H1 (cell line): Measurements from ENCODE around the gene ZC3H7B.

Experiments
- EP300 ChIP-seq, 2 experiments: IDR thresholded peaks; 1 replicate in 1 of 2; 2 replicates in 1 of 2; pipeline ENCODE4 v1.6.1; 2011 to 2012; ENCODE audit warnings: low read depth in 2 of 2, low read length in 2 of 2, mild to moderate bottlenecking in 2 of 2, borderline replicate concordance in 1 of 2, inconsistent platforms in 1 of 2, moderate library complexity in 1 of 2
- EZH2 ChIP-seq: fragments of 200-600 bp; sonication (generic); IDR thresholded peaks from 2 replicates; pipeline ENCODE4 v1.7.1; 2012; ENCODE audit warnings: low read depth, mild to moderate bottlenecking, moderate library complexity, low read length, inconsistent platforms; ENCODE audit not compliant: severe bottlenecking
- HDAC6 ChIP-seq: IDR thresholded peaks from one replicate; pipeline ENCODE4 v1.7.1; 2012; ENCODE audit warnings: low read depth, mild to moderate bottlenecking, inconsistent platforms, low read length, moderate library complexity
- MAFK ChIP-seq: IDR thresholded peaks from 2 replicates; pipeline ENCODE4 v1.6.1; 2012; ENCODE audit warnings: low read depth, mild to moderate bottlenecking, improper control_type of control experiment, low read length
- POLR2AphosphoS5 ChIP-seq: IDR thresholded peaks from 2 replicates; pipeline ENCODE4 v1.6.1; 2011; ENCODE audit warnings: low read depth, low read length
- RAD21 ChIP-seq, 2 experiments: IDR thresholded peaks in 1 of 2; conservative IDR thresholded peaks in 1 of 2; 2 replicates each; pipeline ENCODE4 v1.6.1; 2011; ENCODE audit warnings: low read depth in 2 of 2, low read length in 2 of 2, improper control_type of control experiment in 1 of 2, inconsistent platforms in 1 of 2, mild to moderate bottlenecking in 1 of 2, moderate library complexity in 1 of 2
- SIX5 ChIP-seq: IDR thresholded peaks from 2 replicates; pipeline ENCODE4 v1.6.1; 2011; ENCODE audit warnings: mild to moderate bottlenecking, low read depth, low read length
- SP1 ChIP-seq: IDR thresholded peaks from 2 replicates; pipeline ENCODE4 v1.6.1; 2011; ENCODE audit warnings: low read depth, low read length
- TF ChIP-seq, protein P1 (sequence below), 3 experiments: IDR thresholded peaks; 1 replicate in 2 of 3; 2 replicates in 1 of 3; pipeline versions ENCODE4 v1.5.1 to v1.6.1; 2011; ENCODE audit warnings: low read length in 3 of 3, mild to moderate bottlenecking in 3 of 3, inconsistent platforms in 2 of 3, low read depth in 1 of 3, moderate library complexity in 1 of 3; ENCODE audit not compliant: insufficient read depth in 1 of 3; ENCODE audit errors: control extremely low read depth in 1 of 3

DNA sequence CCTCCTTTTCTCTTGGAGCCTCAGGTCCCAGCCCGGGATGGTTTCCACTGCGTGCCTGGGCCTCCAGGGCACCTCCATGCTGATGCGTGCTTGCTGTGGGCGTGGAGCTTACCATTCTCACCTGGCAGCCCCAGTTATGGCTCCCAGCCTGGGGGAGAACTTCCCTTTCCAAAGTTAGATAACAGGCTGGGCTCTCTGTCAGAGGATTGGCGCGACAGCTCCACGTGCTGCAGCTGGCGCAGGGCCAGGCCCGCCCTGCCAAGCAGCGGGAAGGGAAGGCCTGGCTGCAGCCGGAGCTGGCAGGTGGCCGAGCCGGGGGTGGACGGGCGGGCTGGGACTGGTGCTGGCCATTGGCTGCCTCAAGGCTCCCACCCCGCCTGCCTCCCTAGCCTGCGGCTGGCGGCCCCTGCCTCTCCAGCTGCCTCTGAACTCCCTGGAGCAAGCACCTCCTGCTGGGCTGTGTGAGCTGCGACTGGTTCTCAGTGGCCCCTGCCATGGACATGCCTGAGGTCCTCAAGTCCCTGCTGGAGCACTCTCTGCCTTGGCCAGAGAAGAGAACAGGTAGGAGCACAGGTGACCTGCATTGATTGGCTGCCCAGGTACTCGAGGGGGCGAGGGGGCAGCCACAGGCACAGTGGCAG, 65.8 kb downstream of the ZC3H7B start:
- TF ChIP-seq, protein P1, sequence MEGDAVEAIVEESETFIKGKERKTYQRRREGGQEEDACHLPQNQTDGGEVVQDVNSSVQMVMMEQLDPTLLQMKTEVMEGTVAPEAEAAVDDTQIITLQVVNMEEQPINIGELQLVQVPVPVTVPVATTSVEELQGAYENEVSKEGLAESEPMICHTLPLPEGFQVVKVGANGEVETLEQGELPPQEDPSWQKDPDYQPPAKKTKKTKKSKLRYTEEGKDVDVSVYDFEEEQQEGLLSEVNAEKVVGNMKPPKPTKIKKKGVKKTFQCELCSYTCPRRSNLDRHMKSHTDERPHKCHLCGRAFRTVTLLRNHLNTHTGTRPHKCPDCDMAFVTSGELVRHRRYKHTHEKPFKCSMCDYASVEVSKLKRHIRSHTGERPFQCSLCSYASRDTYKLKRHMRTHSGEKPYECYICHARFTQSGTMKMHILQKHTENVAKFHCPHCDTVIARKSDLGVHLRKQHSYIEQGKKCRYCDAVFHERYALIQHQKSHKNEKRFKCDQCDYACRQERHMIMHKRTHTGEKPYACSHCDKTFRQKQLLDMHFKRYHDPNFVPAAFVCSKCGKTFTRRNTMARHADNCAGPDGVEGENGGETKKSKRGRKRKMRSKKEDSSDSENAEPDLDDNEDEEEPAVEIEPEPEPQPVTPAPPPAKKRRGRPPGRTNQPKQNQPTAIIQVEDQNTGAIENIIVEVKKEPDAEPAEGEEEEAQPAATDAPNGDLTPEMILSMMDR (IDR thresholded peaks at IDR 0.05; ENCODE audit: control extremely low read depth in 1 of 3, insufficient read depth in 1 of 3, low read depth in 1 of 3, low read length in 3 of 3), result no peak
- no peak for TF ChIP-seq POLR2AphosphoS5
- TF ChIP-seq EZH2, result no peak
- no peak for TF ChIP-seq EP300 (IDR thresholded peaks at IDR 0.05; ENCODE audit: borderline replicate concordance in 1 of 2, low read depth in 2 of 2, low read length in 2 of 2)
- no peak for TF ChIP-seq SP1
- no peak for TF ChIP-seq RAD21 (IDR thresholded peaks at IDR 0.05 in 1 of 2, conservative IDR thresholded peaks at IDR 0.05 in 1 of 2; ENCODE audit: low read depth in 2 of 2, low read length in 2 of 2)
- no peak for TF ChIP-seq HDAC6
- no peak for TF ChIP-seq MAFK
- no peak for TF ChIP-seq SIX5
